ENCODE results near the gene TFF3.
"Not testable (repeated sequence)": the region's sequence is repeated elsewhere in the genome, so short reads cannot be mapped to it uniquely, and the experiment has no call there.

Gene TFF3

GRCh38 chr21:42304556-42305454 lies 10.4 kb downstream of the TFF3 start:
- no peak for DNase-seq

GRCh38 chr21:42303443-42303842 lies 11.8 kb downstream of the TFF3 start:
- no peak for DNase-seq

- no peak for DNase-seq
These were observed 12.4 kb downstream of the TFF3 start for GRCh38 chr21:42302794-42303193.

- DNase-seq: no peak
These were observed 13.0 kb downstream of the TFF3 start for GRCh38 chr21:42302076-42302650.

GRCh38 chr21:42301371-42302075 lies 13.7 kb downstream of the TFF3 start:
- DNase-seq: no peak

GRCh38 chr21:42300956-42301355 lies 14.3 kb downstream of the TFF3 start:
- no peak for DNase-seq

GRCh38 chr21:42300045-42300583 lies 15.1 kb downstream of the TFF3 start:
- no peak for DNase-seq

GRCh38 chr21:42299324-42300044 lies 15.7 kb downstream of the TFF3 start:
- peak; percentile 44 to 50 for DNase-seq

- DNase-seq: no peak
These were observed 16.6 kb downstream of the TFF3 start for GRCh38 chr21:42298657-42299056.

GRCh38 chr21:42298237-42298636 lies 17.0 kb downstream of the TFF3 start:
- DNase-seq: no peak

GRCh38 chr21:42297377-42297776 lies 17.8 kb downstream of the TFF3 start:
- DNase-seq: no peak

- no peak for DNase-seq
These were observed 18.7 kb downstream of the TFF3 start for GRCh38 chr21:42296501-42296900.

GRCh38 chr21:42295845-42296244 lies 19.4 kb downstream of the TFF3 start:
- no peak for DNase-seq

GRCh38 chr21:42294273-42294880 lies 20.8 kb downstream of the TFF3 start:
- no peak for DNase-seq

GRCh38 chr21:42293649-42294272 lies 21.4 kb downstream of the TFF3 start:
- no peak for DNase-seq

GRCh38 chr21:42292563-42293142 lies 22.6 kb downstream of the TFF3 start:
- not testable (repeated sequence) for DNase-seq

- no peak for DNase-seq
These were observed 23.3 kb downstream of the TFF3 start for GRCh38 chr21:42291751-42292562.

- no peak for DNase-seq
These were observed 24.0 kb downstream of the TFF3 start for GRCh38 chr21:42291003-42291750.

GRCh38 chr21:42290505-42290904 lies 24.7 kb downstream of the TFF3 start:
- no peak for DNase-seq

GRCh38 chr21:42289926-42290325 lies 25.3 kb downstream of the TFF3 start:
- no peak for DNase-seq

Data from activated T-cell treated with anti-CD3 and anti-CD28 coated beads, Interleukin-2, amount 50 U/mL, for 48 hours (primary cell).